Retinal pigment epithelial cell (primary cell): ENCODE results near the gene FAM53B.

Experiments
- DNase-seq: peaks from one replicate; pipeline ENCODE4 v3.0.0-alpha.2; 2010; ENCODE audit warnings: low read depth
- H3K4me3 ChIP-seq: 2 replicates; pipeline ENCODE4 v1.5.1; 2011; ENCODE audit warnings: mild to moderate bottlenecking, low read length, control low read depth, moderate library complexity
- CTCF ChIP-seq: conservative IDR thresholded peaks from 2 replicates; pipeline ENCODE4 v1.5.1; 2011; ENCODE audit warnings: low read depth, low read length, control low read depth, inconsistent platforms

The FAM53B gene

GRCh38 chr10:124717911-124718741 lies 26.1 kb downstream of the FAM53B start:
- TF ChIP-seq CTCF: no peak
- DNase-seq: peak; percentile 64

GRCh38 chr10:124717041-124717757 lies 27.0 kb downstream of the FAM53B start:
- no peak overlapping the region for H3K4me3 ChIP-seq
- no peak for DNase-seq
- TF ChIP-seq CTCF: no peak

More at GRCh38 chr10:124717911-124718741, 26.1 kb downstream of the FAM53B start:
- H3K4me3 ChIP-seq: no peak overlapping the region

GRCh38 chr10:124716369-124716768 lies 27.8 kb downstream of the FAM53B start:
- no peak for TF ChIP-seq CTCF
- no peak overlapping the region for H3K4me3 ChIP-seq
- DNase-seq: no peak

- no peak overlapping the region for H3K4me3 ChIP-seq
- TF ChIP-seq CTCF: no peak
- no peak for DNase-seq
Measured at GRCh38 chr10:124715439-124715838, 28.7 kb downstream of the FAM53B start.

GRCh38 chr10:124713679-124714255 lies 30.4 kb downstream of the FAM53B start:
- no peak for TF ChIP-seq CTCF
- no peak overlapping the region for H3K4me3 ChIP-seq
- no peak for DNase-seq

- no peak for DNase-seq
- H3K4me3 ChIP-seq: no peak overlapping the region
- TF ChIP-seq CTCF: no peak
Measured at GRCh38 chr10:124712704-124713407, 31.3 kb downstream of the FAM53B start.
